GM18858 (cell line): ENCODE measurements around the gene EFEMP1.

ENCODE experiments used
- ATAC-seq: cut with Tn5 transposase; IDR thresholded peaks from one replicate; pipeline ENCODE4 v1.9.1; 2021; ENCODE audit not compliant: unreplicated experiment

Gene EFEMP1, protein sequence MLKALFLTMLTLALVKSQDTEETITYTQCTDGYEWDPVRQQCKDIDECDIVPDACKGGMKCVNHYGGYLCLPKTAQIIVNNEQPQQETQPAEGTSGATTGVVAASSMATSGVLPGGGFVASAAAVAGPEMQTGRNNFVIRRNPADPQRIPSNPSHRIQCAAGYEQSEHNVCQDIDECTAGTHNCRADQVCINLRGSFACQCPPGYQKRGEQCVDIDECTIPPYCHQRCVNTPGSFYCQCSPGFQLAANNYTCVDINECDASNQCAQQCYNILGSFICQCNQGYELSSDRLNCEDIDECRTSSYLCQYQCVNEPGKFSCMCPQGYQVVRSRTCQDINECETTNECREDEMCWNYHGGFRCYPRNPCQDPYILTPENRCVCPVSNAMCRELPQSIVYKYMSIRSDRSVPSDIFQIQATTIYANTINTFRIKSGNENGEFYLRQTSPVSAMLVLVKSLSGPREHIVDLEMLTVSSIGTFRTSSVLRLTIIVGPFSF

DNA sequence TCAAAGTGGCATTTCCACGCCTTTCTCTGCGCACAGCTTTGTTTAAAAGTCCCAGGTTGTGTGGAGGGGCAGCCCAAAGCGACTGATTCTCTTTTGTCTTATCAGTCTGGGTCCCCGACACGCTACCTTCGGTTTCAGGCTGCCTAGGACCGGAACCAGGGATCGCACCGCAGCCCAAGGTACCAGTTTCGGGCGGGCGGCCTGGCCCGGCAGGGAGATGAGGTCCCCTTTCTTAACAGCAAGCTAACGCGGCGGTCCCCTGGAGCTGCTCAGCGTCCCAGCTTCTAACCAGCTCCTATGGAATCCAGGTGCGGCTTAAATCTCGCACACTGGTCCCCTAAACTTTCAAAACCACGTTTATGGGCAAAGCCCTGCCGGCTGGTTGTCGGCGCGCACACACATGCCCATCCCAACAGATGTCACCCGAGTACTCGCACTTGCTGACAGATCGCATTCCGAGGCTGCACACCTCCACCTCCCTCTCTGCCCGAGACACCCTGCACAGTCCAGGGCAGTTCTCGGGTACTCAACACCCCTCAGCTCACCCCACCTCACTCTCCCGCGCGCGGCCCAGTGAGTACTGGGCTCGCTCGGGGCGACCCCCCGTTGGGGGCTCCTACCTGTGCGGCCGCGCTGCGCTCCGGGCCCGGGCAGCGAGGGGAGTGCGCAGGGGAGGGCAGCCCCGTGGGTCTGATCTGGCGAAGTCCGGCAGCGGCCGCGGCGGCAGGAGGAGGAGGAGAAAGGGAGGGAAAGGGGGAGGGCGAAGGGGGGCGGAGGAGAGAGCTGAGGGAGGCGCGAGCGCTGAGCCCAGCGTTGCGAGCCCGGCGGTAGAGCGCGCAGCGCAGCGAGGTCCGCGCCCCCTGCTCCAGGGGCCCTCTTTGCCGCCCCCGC, at the start of gene EFEMP1:
Gene EFEMP1 (minus strand): TSS at position 692 of the 891 bp plus-strand sequence. CDS start 1,342 bp downstream, outside the sequence.
- peak; percentile 46 for ATAC-seq

GRCh38 chr2:55970500-55970899, 46.9 kb upstream of the EFEMP1 start:
- ATAC-seq = no peak

DNA sequence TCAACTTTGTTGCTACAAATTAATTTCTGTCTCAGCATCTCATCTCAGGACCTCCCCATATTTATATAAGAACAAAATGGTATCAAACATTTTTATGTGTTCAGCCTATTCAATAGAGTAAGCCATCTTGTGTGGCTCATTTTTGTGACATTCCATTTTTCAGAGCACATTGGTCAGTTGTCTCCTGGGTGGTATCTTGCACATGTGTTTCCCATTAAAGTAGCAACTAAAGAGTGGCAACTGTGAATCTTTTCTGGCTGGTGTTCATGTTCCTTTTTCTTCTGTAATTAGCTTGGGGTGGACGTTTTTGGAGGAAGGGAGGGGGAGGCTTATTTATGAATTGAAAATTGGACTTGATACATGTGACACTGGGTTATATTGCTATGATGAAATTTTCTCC, 45.4 kb upstream of the EFEMP1 start:
- ATAC-seq = no peak

GRCh38 chr2:55966401-55967118, 43.0 kb upstream of the EFEMP1 start:
- ATAC-seq = no peak

GRCh38 chr2:55965966-55966365, 42.4 kb upstream of the EFEMP1 start:
- ATAC-seq = no peak

DNA sequence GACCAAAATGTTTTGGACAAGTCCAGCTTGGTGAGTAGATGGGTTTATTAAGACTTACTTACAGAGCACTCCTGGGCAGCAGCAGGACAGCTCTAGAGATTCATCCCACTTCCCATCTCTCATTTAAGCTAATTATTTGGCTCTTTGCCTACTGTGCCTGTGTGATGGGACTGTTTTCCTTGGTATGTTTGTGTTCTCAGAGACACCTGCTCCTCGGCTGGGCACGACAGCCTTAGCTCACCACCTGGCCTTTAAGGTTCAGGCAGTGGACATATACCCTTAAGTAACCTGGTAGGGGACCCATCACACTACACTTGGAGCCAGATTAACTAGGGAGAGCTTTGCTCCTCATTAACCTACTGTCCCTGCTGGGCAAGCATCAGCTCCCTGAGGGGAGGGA, 41.7 kb upstream of the EFEMP1 start:
- no peak for ATAC-seq

DNA sequence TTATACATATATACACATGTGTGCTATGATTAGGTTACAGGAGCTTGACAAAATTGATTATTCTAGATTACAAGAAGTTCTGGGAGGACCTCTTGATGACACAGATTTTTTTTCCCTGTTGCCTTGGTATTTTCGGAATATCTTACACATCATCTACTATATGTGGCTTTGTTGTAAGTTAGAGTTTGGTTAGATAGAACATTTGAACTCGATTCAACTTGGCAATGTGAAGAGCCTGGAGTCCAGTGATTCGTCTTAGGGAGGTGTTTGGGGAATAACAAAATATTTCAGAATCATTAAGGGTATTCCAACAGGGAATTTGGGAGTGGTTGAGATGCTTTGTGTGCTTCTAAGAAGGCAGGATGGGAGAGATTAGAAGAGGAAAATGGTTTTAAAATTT, 39.3 kb upstream of the EFEMP1 start:
- no peak for ATAC-seq

- ATAC-seq = no peak
Observed at GRCh38 chr2:55961318-55961911, 37.8 kb upstream of the EFEMP1 start.

DNA sequence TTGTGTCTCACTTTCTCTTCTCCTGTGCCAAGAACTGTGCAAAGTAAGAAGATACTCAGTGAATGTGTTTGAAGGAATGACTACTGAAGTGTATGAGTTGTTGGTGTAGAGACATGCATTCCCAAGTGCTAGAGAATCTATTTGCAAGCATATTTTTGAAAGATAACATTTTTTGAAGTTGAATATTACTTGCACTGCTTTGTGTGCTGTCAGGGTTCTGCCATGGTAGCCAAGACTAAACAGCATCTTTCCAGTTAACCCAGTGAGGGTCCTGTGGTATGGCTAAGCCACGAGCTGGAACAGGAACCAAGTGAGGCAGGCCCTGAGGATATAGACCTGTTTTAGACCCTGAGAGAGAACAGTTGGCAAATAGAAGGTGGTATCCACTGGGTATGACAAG, 35.2 kb upstream of the EFEMP1 start:
- no peak for ATAC-seq

DNA sequence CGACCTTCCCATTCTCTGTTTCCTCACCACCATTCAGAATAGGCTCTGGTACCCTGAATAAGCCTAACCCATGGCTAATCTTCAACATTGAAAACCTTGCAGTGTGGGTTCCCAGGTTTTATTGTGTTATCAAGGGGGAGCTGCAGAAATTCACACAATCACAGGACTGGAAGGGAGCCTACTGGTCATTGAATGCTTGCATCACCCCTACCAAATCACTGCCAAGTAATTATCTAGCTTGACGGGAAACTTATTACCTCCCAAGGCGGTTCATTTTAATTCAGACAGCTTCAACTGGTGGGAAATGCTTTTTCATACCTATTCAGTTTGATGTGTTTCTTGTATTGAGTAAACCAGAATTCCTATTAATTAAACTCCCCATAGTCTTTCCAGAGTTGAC, 33.6 kb upstream of the EFEMP1 start:
- ATAC-seq = no peak

- ATAC-seq = no peak
Observed at GRCh38 chr2:55954306-55955035, 30.9 kb upstream of the EFEMP1 start.

- ATAC-seq = no peak
Observed at GRCh38 chr2:55952415-55952814, 28.8 kb upstream of the EFEMP1 start.

GRCh38 chr2:55951533-55951932, 28.0 kb upstream of the EFEMP1 start:
- ATAC-seq = no peak

GRCh38 chr2:55949613-55950012, 26.0 kb upstream of the EFEMP1 start:
- no peak for ATAC-seq

- ATAC-seq = no peak
Observed at GRCh38 chr2:55949211-55949610, 25.6 kb upstream of the EFEMP1 start.

GRCh38 chr2:55948176-55948923, 24.8 kb upstream of the EFEMP1 start:
- no peak for ATAC-seq

DNA sequence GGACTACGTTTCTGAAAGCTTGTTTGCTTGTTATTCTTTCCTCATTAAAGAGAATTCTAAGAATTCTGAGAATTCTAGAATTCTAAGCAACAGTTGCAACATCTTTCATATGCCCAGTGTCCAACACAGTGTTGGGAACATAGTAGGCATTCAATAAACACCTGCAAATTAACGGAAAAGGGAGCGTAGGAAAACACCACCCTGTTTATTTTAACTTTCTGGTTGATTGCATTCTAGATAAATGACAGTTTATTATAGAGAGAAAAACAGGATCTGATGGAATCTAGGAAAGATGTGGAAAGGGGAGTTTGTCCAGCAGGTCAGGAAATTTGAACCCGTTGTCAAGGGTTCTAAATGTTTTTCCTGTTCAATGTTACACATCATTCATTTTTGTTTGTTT, 24.2 kb upstream of the EFEMP1 start:
- no peak for ATAC-seq

GRCh38 chr2:55946793-55947192, 23.2 kb upstream of the EFEMP1 start:
- no peak for ATAC-seq

- ATAC-seq = no peak
Observed at GRCh38 chr2:55943466-55943865, 19.9 kb upstream of the EFEMP1 start.
